ENCODE measurements around the gene CA5B.

GRCh38 chrX:15812192-15812938 lies 74.3 kb downstream of the CA5B start:
- TF ChIP-seq CTCF (IDR thresholded peaks at IDR 0.05 in 4 of 5, conservative IDR thresholded peaks at IDR 0.05 in 1 of 5): no peak
- no peak for TF ChIP-seq POLR2A (IDR thresholded peaks at IDR 0.05)
